Amniotic stem cell (primary cell): ENCODE data around the gene PSORS1C1.

ENCODE experiments used
- DNase-seq: peaks from one replicate; lab custom pipeline; 2025; lab: John Stamatoyannopoulos, UW

PSORS1C1 gene

GRCh38 chr6:31126396-31127175 is 12.0 kb downstream of the PSORS1C1 start:
- DNase-seq, result no peak

GRCh38 chr6:31128093-31128676 is 13.6 kb downstream of the PSORS1C1 start:
- DNase-seq, result no peak

- no peak for DNase-seq
Measured at GRCh38 chr6:31129130-31129529, 14.5 kb downstream of the PSORS1C1 start.

- no peak for DNase-seq
Measured at GRCh38 chr6:31130751-31131150, 16.2 kb downstream of the PSORS1C1 start.

- no peak for DNase-seq
Measured at GRCh38 chr6:31131595-31131994, 17.0 kb downstream of the PSORS1C1 start.

- DNase-seq, result no peak
Measured at GRCh38 chr6:31132806-31133205, 18.2 kb downstream of the PSORS1C1 start.

GRCh38 chr6:31135710-31136109 is 21.1 kb downstream of the PSORS1C1 start:
- DNase-seq, result no peak

- DNase-seq, result no peak
Measured at GRCh38 chr6:31138982-31139381, 24.4 kb downstream of the PSORS1C1 start, which contains the start of gene PSORS1C2. PSORS1C2 (minus strand) TSS chr6:31139066; CDS start chr6:31139026, 40 bp downstream.

GRCh38 chr6:31139599-31139998 is 25.0 kb downstream of the PSORS1C1 start:
- DNase-seq, result no peak

GRCh38 chr6:31140643-31141042 is 26.0 kb downstream of the PSORS1C1 start:
- no peak for DNase-seq

- no peak for DNase-seq
Measured at GRCh38 chr6:31142361-31142761, 27.8 kb downstream of the PSORS1C1 start.

GRCh38 chr6:31143148-31143547 is 28.5 kb downstream of the PSORS1C1 start:
- DNase-seq, result peak; percentile 56

- DNase-seq, result no peak
Measured at GRCh38 chr6:31144296-31144969, 29.8 kb downstream of the PSORS1C1 start.

GRCh38 chr6:31144970-31145340 is 30.4 kb downstream of the PSORS1C1 start:
- no peak for DNase-seq

GRCh38 chr6:31145386-31145785 is 30.8 kb downstream of the PSORS1C1 start:
- DNase-seq, result no peak

GRCh38 chr6:31149827-31150447 is 35.3 kb downstream of the PSORS1C1 start:
- DNase-seq, result no peak

- DNase-seq, result no peak
Measured at GRCh38 chr6:31152781-31153180, 38.2 kb downstream of the PSORS1C1 start.

- DNase-seq, result no peak
Measured at GRCh38 chr6:31154436-31154835, 39.8 kb downstream of the PSORS1C1 start.

GRCh38 chr6:31156641-31157040 is 42.0 kb downstream of the PSORS1C1 start:
- DNase-seq, result no peak

GRCh38 chr6:31157513-31158139 is 43.0 kb downstream of the PSORS1C1 start, which contains the start of gene CCHCR1:
CCHCR1 (minus strand) TSS chr6:31157802; CDS start chr6:31157600, 202 bp downstream.
- no peak for DNase-seq

- DNase-seq, result peak; percentile 99
Measured at GRCh38 chr6:31158140-31158862, 43.7 kb downstream of the PSORS1C1 start, which contains the start of gene TCF19. TCF19 (plus strand) TSS chr6:31158589; CDS start chr6:31159470, 881 bp downstream.
